ENCODE data around the gene FOXO1. TPM values are rescaled to one million over a fixed set of nuclear protein-coding genes. Genes with fewer than 3 reads are reported as not detected.
A peak's percentile ranks its signal among the peaks of the same experiment; 100 is the strongest.

FOXO1 gene
- total and polyA plus RNA-seq, 5 donors = 7.1 to 33.6 (median 21.4) TPM

GRCh38 chr13:40540328-40541044 is 126.0 kb downstream of the FOXO1 start:
- ATAC-seq = peak; percentile 73 to 88

GRCh38 chr13:40539576-40540327 is 126.7 kb downstream of the FOXO1 start:
- H3K4me1 ChIP-seq (ENCODE audit: control insufficient read depth, insufficient read depth, low read length) = no peaks in the 10 kb centered on the region
- no peaks in the 10 kb centered on the region for H3K27me3 ChIP-seq (ENCODE audit: control insufficient read depth, insufficient read depth)
- H3K9me3 ChIP-seq (ENCODE audit: control insufficient read depth, low read length) = no peaks in the 10 kb centered on the region
- intact Hi-C loops (cut with DNase I) = no loop called here
- H3K4me3 ChIP-seq (ENCODE audit: low read length) = no peak overlapping the region
- WGBS = 75% methylated on average over 9 of the region's 9 CpGs
- ATAC-seq = no peak
- no peak for DNase-seq
- H3K27ac ChIP-seq (ENCODE audit: low read length) = no peak overlapping the region

More at GRCh38 chr13:40540328-40541044, 126.0 kb downstream of the FOXO1 start:
- intact Hi-C loops (cut with DNase I) = no loop called here
- H3K4me3 ChIP-seq (ENCODE audit: low read length) = no peak overlapping the region
- 69% methylated on average over 8 of the region's 8 CpGs for WGBS
- H3K27ac ChIP-seq (ENCODE audit: low read length) = no peak overlapping the region
- no peaks in the 10 kb centered on the region for H3K9me3 ChIP-seq (ENCODE audit: control insufficient read depth, low read length)
- no peaks in the 10 kb centered on the region for H3K4me1 ChIP-seq (ENCODE audit: control insufficient read depth, insufficient read depth, low read length)
- H3K27me3 ChIP-seq (ENCODE audit: control insufficient read depth, insufficient read depth) = no peaks in the 10 kb centered on the region
- DNase-seq = no peak

GRCh38 chr13:40537146-40537895 is 129.1 kb downstream of the FOXO1 start:
- no peaks in the 10 kb centered on the region for H3K9me3 ChIP-seq (ENCODE audit: control insufficient read depth, low read length)
- no peak overlapping the region for H3K27ac ChIP-seq (ENCODE audit: low read length)
- H3K27me3 ChIP-seq (ENCODE audit: control insufficient read depth, insufficient read depth) = no peaks in the 10 kb centered on the region
- no peaks in the 10 kb centered on the region for H3K4me1 ChIP-seq (ENCODE audit: control insufficient read depth, insufficient read depth, low read length)
- intact Hi-C loops (cut with DNase I) = no loop called here
- DNase-seq (no peak), ATAC-seq (no peak)
- H3K4me3 ChIP-seq (ENCODE audit: low read length) = no peak overlapping the region
- 90% methylated on average over 13 of the region's 13 CpGs for WGBS

GRCh38 chr13:40536443-40537113 is 129.9 kb downstream of the FOXO1 start:
- H3K27me3 ChIP-seq (ENCODE audit: control insufficient read depth, insufficient read depth) = no peaks in the 10 kb centered on the region
- H3K4me3 ChIP-seq (ENCODE audit: low read length) = no peak overlapping the region
- H3K9me3 ChIP-seq (ENCODE audit: control insufficient read depth, low read length) = no peaks in the 10 kb centered on the region
- H3K4me1 ChIP-seq (ENCODE audit: control insufficient read depth, insufficient read depth, low read length) = no peaks in the 10 kb centered on the region
- 90% methylated on average over 9 of the region's 9 CpGs for WGBS
- H3K27ac ChIP-seq (ENCODE audit: low read length) = no peak overlapping the region
- DNase-seq (no peak), ATAC-seq (no peak)
- intact Hi-C loops (cut with DNase I) = no loop called here

GRCh38 chr13:40535345-40535836 is 131.1 kb downstream of the FOXO1 start:
- Histone ChIP-seq H3K4me3 (ENCODE audit: low read length) (no peak overlapping the region), H3K9me3 (ENCODE audit: control insufficient read depth, low read length) (no peaks in the 10 kb centered on the region), H3K27ac (ENCODE audit: low read length) (no peak overlapping the region), H3K4me1 (ENCODE audit: control insufficient read depth, insufficient read depth, low read length) (no peaks in the 10 kb centered on the region), H3K27me3 (ENCODE audit: control insufficient read depth, insufficient read depth) (no peaks in the 10 kb centered on the region)
- 95% methylated on average over 27 of the region's 27 CpGs for WGBS
- intact Hi-C loops (cut with DNase I) = no loop called here
- DNase-seq = no peak
- ATAC-seq = peak in 1 of 2 donors; percentile 20

- no peaks in the 10 kb centered on the region for H3K27me3 ChIP-seq (ENCODE audit: control insufficient read depth, insufficient read depth)
- H3K9me3 ChIP-seq (ENCODE audit: control insufficient read depth, low read length) = no peaks in the 10 kb centered on the region
- intact Hi-C loops (cut with DNase I) = no loop called here
- H3K4me1 ChIP-seq (ENCODE audit: control insufficient read depth, insufficient read depth, low read length) = no peaks in the 10 kb centered on the region
- WGBS = 79% methylated on average over 4 of the region's 4 CpGs
- no peak overlapping the region for H3K27ac ChIP-seq (ENCODE audit: low read length)
- no peak for DNase-seq
- no peak for ATAC-seq
- H3K4me3 ChIP-seq (ENCODE audit: low read length) = no peak overlapping the region
Measured at GRCh38 chr13:40534456-40534855, 132.0 kb downstream of the FOXO1 start.

- ATAC-seq = no peak
- WGBS = 98% methylated on average over 8 of the region's 8 CpGs
Measured at GRCh38 chr13:40533072-40533471, 133.4 kb downstream of the FOXO1 start.

GRCh38 chr13:40530961-40531360 is 135.5 kb downstream of the FOXO1 start:
- ATAC-seq (no peak), DNase-seq (no peak)
- 85% methylated on average over 1 of the region's 1 CpG for WGBS
- H3K27ac ChIP-seq (ENCODE audit: low read length) = no peak overlapping the region
- no peak overlapping the region for H3K4me3 ChIP-seq (ENCODE audit: low read length)
- intact Hi-C loops (cut with DNase I) = no loop called here
- H3K9me3 ChIP-seq (ENCODE audit: control insufficient read depth, low read length) = no peaks in the 10 kb centered on the region
- H3K4me1 ChIP-seq (ENCODE audit: control insufficient read depth, insufficient read depth, low read length) = no peaks in the 10 kb centered on the region
- H3K27me3 ChIP-seq (ENCODE audit: control insufficient read depth, insufficient read depth) = no peaks in the 10 kb centered on the region

More at GRCh38 chr13:40533072-40533471, 133.4 kb downstream of the FOXO1 start:
- no peak overlapping the region for H3K4me3 ChIP-seq (ENCODE audit: low read length)
- intact Hi-C loops (cut with DNase I) = no loop called here
- no peaks in the 10 kb centered on the region for H3K4me1 ChIP-seq (ENCODE audit: control insufficient read depth, insufficient read depth, low read length)
- H3K27ac ChIP-seq (ENCODE audit: low read length) = no peak overlapping the region
- no peaks in the 10 kb centered on the region for H3K27me3 ChIP-seq (ENCODE audit: control insufficient read depth, insufficient read depth)
- no peaks in the 10 kb centered on the region for H3K9me3 ChIP-seq (ENCODE audit: control insufficient read depth, low read length)
- no peak for DNase-seq

- H3K4me1 ChIP-seq (ENCODE audit: control insufficient read depth, insufficient read depth, low read length) = no peaks in the 10 kb centered on the region
- WGBS = 95% methylated on average over 6 of the region's 6 CpGs
- DNase-seq = no peak
- ATAC-seq = no peak
- H3K27me3 ChIP-seq (ENCODE audit: control insufficient read depth, insufficient read depth) = no peaks in the 10 kb centered on the region
- no peak overlapping the region for H3K27ac ChIP-seq (ENCODE audit: low read length)
- intact Hi-C loops (cut with DNase I) = no loop called here
- no peaks in the 10 kb centered on the region for H3K9me3 ChIP-seq (ENCODE audit: control insufficient read depth, low read length)
- no peak overlapping the region for H3K4me3 ChIP-seq (ENCODE audit: low read length)
Measured at GRCh38 chr13:40528881-40529280, 137.6 kb downstream of the FOXO1 start.

- Histone ChIP-seq H3K4me1 (ENCODE audit: control insufficient read depth, insufficient read depth, low read length) (peaks cover 1% of the 10 kb centered on the region), H3K27ac (ENCODE audit: low read length) (no peak overlapping the region), H3K27me3 (ENCODE audit: control insufficient read depth, insufficient read depth) (no peaks in the 10 kb centered on the region), H3K4me3 (ENCODE audit: low read length) (no peak overlapping the region), H3K9me3 (ENCODE audit: control insufficient read depth, low read length) (no peaks in the 10 kb centered on the region)
- intact Hi-C loops (cut with DNase I) = no loop called here
- WGBS = 92% methylated on average over 1 of the region's 1 CpG
- DNase-seq = no peak
- ATAC-seq = no peak
Measured at GRCh38 chr13:40527914-40528313, 138.5 kb downstream of the FOXO1 start.

Measured in right cardiac atrium (tissue), 5 donors.